ENCODE data around the gene RPAP3. TPM values are rescaled to one million over a fixed set of nuclear protein-coding genes. Genes with fewer than 3 reads are reported as not detected.

Gene RPAP3
- total RNA-seq, 1 experiment from 2014 or later = 22.1 TPM

DNA sequence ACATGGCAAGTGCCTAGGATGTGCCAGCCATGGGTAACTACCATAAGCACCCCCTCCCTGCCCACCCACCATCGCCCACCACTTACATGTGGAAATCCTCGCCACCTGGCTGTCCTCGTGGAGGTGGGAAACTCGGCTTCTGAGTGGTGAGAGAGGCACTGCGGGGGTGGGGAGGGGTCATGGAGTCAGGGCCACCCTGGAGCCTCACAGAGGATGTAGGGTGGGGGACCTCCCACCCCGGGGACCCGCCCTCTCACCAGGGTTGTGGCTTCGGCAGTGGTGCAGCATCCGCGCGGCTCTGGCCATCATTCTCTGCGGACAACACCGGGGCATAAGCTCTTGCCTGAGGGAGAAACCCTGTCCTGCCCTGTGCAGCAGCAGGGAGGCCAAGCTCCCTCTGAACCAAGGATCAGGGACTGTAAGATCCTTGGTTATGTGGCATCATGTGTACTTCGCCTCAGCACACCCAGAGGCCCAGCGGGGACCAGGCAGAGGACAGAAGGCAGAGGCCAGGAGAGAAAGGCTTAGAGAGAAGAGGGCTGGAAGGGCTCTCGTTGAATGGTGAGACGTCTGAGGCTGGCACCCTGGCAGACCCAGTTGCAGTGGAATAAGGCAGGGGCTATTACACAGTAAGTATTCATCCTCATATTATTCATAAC, 32.2 kb upstream of the RPAP3 start:
- Histone ChIP-seq H3F3A (ENCODE audit: low read length, unreplicated experiment) (no peaks in the 10 kb centered on the region), H3K27ac (ENCODE audit: low read length) (no peak overlapping the region), H3K4me2 (ENCODE audit: low read length) (no peak overlapping the region), H3K4me3 (ENCODE audit: low read length) (no peak overlapping the region), H3K9me2 (replicated peaks; ENCODE audit: low read length) (no peaks in the 10 kb centered on the region), H3K79me2 (ENCODE audit: low read length) (no peaks in the 10 kb centered on the region), H2AFZ (ENCODE audit: low read length) (no peak overlapping the region), H3K9me3 (ENCODE audit: low read length) (no peaks in the 10 kb centered on the region), H3K27me3 (ENCODE audit: low read length) (no peaks in the 10 kb centered on the region), H3K9ac (ENCODE audit: low read length) (no peak overlapping the region), H3K4me1 (ENCODE audit: insufficient read depth, low read length) (peaks cover 13% of the 10 kb centered on the region; the same call in 1 of the 2 replicates), H4K20me1 (ENCODE audit: low read length) (no peaks in the 10 kb centered on the region), H3K36me3 (ENCODE audit: low read depth, low read length) (no peaks in the 10 kb centered on the region)
- ATAC-seq = no peak
- DNase-seq = no peak
- ChIA-PET POLR2A (ENCODE audit: unreplicated experiment) (no interaction called here), CTCF (no interaction called here)
- intact Hi-C loops (cut with micrococcal nuclease) = no loop called here
- TF ChIP-seq EZH2 (IDR thresholded peaks at IDR 0.05; ENCODE audit: low read length, unreplicated experiment) (no peak), EZH2phosphoT487 (IDR thresholded peaks at IDR 0.05; ENCODE audit: borderline replicate concordance, low read length) (no peak)
- TF ChIP-seq, protein P1, sequence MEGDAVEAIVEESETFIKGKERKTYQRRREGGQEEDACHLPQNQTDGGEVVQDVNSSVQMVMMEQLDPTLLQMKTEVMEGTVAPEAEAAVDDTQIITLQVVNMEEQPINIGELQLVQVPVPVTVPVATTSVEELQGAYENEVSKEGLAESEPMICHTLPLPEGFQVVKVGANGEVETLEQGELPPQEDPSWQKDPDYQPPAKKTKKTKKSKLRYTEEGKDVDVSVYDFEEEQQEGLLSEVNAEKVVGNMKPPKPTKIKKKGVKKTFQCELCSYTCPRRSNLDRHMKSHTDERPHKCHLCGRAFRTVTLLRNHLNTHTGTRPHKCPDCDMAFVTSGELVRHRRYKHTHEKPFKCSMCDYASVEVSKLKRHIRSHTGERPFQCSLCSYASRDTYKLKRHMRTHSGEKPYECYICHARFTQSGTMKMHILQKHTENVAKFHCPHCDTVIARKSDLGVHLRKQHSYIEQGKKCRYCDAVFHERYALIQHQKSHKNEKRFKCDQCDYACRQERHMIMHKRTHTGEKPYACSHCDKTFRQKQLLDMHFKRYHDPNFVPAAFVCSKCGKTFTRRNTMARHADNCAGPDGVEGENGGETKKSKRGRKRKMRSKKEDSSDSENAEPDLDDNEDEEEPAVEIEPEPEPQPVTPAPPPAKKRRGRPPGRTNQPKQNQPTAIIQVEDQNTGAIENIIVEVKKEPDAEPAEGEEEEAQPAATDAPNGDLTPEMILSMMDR (conservative IDR thresholded peaks at IDR 0.05; ENCODE audit: low read depth, low read length) = no peak
- no TSS peak for BruUV-seq (replicated peaks)

DNA sequence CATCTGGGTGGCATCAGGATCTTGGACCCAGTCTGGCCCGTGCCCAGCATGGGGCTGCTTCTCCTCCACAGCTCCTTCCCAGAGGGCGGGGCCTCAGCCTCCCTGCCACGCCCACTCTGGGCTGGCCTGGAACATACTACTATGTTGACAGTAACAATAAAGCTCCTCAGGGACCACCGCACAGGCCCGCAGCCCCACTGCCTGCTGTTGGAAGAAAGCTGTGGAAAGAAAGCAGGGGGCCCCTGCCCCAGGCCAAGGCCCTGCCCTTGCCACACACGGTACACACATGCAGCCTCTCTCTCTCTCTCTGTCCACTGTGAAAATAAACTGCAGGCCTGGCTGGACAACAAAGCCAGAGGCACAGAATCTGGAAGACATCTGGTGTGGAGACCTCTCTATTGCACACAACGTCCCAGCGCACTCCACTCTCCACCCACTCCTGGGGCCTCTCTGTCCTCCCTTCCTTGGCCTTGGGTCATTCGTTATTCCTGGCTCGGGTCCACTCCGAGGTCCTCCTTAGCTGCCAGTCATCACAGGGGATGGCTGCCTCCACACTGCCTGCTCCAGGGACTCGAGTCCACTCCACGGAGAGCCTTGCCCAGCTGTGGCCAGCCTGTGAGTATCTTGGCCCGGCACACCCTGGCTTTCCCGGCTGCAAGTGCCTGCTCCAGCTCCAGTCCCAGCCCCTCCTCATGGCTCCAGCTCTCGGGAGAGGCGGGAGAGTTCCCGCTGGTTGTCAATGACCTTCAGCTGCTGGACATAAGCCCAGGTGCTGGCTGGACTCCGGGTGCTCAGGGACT, 31.2 kb upstream of the RPAP3 start:
- Histone ChIP-seq H3K36me3 (ENCODE audit: low read depth, low read length) (no peaks in the 10 kb centered on the region), H3K4me2 (ENCODE audit: low read length) (no peak overlapping the region), H2AFZ (ENCODE audit: low read length) (no peak overlapping the region), H3K27me3 (ENCODE audit: low read length) (no peaks in the 10 kb centered on the region), H4K20me1 (ENCODE audit: low read length) (no peaks in the 10 kb centered on the region), H3F3A (ENCODE audit: low read length, unreplicated experiment) (no peaks in the 10 kb centered on the region), H3K4me1 (ENCODE audit: insufficient read depth, low read length) (peaks cover 9% of the 10 kb centered on the region; the same call in 1 of the 2 replicates), H3K9me2 (replicated peaks; ENCODE audit: low read length) (no peaks in the 10 kb centered on the region), H3K9me3 (ENCODE audit: low read length) (no peaks in the 10 kb centered on the region), H3K79me2 (ENCODE audit: low read length) (no peaks in the 10 kb centered on the region), H3K27ac (ENCODE audit: low read length) (no peak overlapping the region), H3K9ac (ENCODE audit: low read length) (no peak overlapping the region), H3K4me3 (ENCODE audit: low read length) (no peak overlapping the region)
- BruUV-seq (replicated peaks) = no TSS peak
- ChIA-PET POLR2A (ENCODE audit: unreplicated experiment) (interaction anchor here (0.7 kb wide), 1 partner anchor 22 kb away, joined by 3 read pairs; the partner anchor contains the start of gene RAPGEF3), CTCF (no interaction called here)
- ATAC-seq (no peak; the same call in 1 of the 2 replicates), DNase-seq (no peak)
- TF ChIP-seq, protein P1 (conservative IDR thresholded peaks at IDR 0.05; ENCODE audit: low read depth, low read length) = no peak
- no peak for TF ChIP-seq EZH2 (IDR thresholded peaks at IDR 0.05; ENCODE audit: low read length, unreplicated experiment)
- TF ChIP-seq EZH2phosphoT487 (IDR thresholded peaks at IDR 0.05; ENCODE audit: borderline replicate concordance, low read length) = no peak
- intact Hi-C loops (cut with micrococcal nuclease) = no loop called here

DNA sequence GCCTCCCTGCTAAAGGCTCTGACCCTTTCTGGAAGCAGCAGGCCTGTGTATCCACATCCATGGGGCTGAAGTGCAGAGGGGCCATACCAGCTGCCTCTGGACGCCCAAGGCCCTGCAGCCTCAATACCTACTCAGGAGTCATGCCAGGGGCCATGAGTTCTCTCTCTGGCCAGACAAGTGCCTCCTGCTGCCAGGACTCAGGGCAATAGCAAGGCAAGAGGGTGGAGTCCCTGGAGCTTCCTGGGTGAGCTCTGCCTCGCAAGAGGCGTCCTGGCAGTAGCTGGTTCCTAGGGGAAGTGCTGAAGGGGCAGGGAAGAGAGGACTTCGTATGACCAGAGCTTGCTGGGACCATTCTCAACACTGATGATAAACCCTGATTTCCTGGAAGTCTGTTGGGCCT, 30.4 kb upstream of the RPAP3 start:
- POLR2A ChIA-PET (ENCODE audit: unreplicated experiment) = no interaction called here

More for the DNA sequence above, 30.4 kb upstream of the RPAP3 start:
- Histone ChIP-seq H3K79me2 (ENCODE audit: low read length) (no peaks in the 10 kb centered on the region), H3F3A (ENCODE audit: low read length, unreplicated experiment) (no peaks in the 10 kb centered on the region), H3K4me1 (ENCODE audit: insufficient read depth, low read length) (peaks cover 7% of the 10 kb centered on the region; the same call in 1 of the 2 replicates), H3K9me3 (ENCODE audit: low read length) (no peaks in the 10 kb centered on the region), H3K27ac (ENCODE audit: low read length) (no peak overlapping the region), H3K9ac (ENCODE audit: low read length) (no peak overlapping the region), H3K4me2 (ENCODE audit: low read length) (no peak overlapping the region), H3K36me3 (ENCODE audit: low read depth, low read length) (no peaks in the 10 kb centered on the region), H2AFZ (ENCODE audit: low read length) (no peak overlapping the region), H3K9me2 (replicated peaks; ENCODE audit: low read length) (no peaks in the 10 kb centered on the region), H3K4me3 (ENCODE audit: low read length) (no peak overlapping the region), H4K20me1 (ENCODE audit: low read length) (no peaks in the 10 kb centered on the region), H3K27me3 (ENCODE audit: low read length) (no peaks in the 10 kb centered on the region)
- intact Hi-C loops (cut with micrococcal nuclease) = no loop called here
- BruUV-seq (replicated peaks) = no TSS peak
- CTCF ChIA-PET = no interaction called here
- no peak for ATAC-seq
- no peak for DNase-seq
- TF ChIP-seq, protein P1 (conservative IDR thresholded peaks at IDR 0.05; ENCODE audit: low read depth, low read length) = no peak
- TF ChIP-seq EZH2phosphoT487 (IDR thresholded peaks at IDR 0.05; ENCODE audit: borderline replicate concordance, low read length) (no peak), EZH2 (IDR thresholded peaks at IDR 0.05; ENCODE audit: low read length, unreplicated experiment) (no peak)
